Measurements from ENCODE around the gene MLST8.
A peak's percentile ranks its signal among the peaks of the same experiment; 100 is the strongest.

The MLST8 gene

DNA sequence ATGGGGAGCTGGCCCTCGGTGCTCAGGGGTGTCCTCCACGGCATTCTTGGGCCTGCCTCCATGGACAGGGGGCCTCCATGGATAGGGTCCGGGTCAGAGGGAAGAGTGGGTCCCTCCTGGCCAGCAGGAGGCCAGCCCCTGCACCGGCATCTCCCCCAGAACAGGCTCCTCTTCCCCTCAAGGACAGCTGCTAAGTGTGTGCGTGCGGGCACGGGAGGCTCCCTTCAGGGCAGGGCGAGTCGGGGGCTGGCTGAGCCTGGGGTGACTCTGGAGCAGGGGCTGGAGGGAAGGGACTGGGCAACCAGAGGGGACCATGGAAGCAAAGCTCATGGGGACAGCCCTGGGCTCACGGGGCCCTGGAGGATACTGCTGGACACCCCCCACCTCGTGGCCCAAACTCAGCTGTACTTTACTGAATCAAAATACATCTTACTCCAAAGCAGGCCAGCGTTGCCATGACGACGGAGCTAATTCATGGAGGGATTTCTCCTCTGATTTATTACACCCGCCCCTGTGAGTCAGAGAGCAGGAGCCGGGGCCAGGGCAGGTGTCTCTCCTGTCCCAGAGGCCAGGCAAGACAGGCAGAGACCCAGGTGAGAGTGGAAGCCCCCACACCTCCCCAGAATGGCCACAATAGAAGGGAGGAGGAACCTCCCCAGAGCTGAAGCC lies 11.0 kb upstream of the MLST8 start:
- Histone ChIP-seq H3K9ac (ENCODE audit: low read depth, low read length) (no peak overlapping the region; the same call in 1 of the 2 replicates), H3K27ac (ENCODE audit: low read depth, low read length) (no peak overlapping the region), H3K27me3 (ENCODE audit: insufficient read depth, low read length) (peaks cover 40% of the 10 kb centered on the region), H3K9me3 (ENCODE audit: insufficient read depth, low read depth, low read length) (no peaks in the 10 kb centered on the region), H3K4me1 (ENCODE audit: insufficient read depth, low read length) (no peaks in the 10 kb centered on the region), H3K36me3 (ENCODE audit: insufficient read depth, low read length) (no peaks in the 10 kb centered on the region), H3K4me3 (ENCODE audit: low read length) (no peak overlapping the region)
- 78% methylated on average over 16 of the region's 16 CpGs for WGBS

DNA sequence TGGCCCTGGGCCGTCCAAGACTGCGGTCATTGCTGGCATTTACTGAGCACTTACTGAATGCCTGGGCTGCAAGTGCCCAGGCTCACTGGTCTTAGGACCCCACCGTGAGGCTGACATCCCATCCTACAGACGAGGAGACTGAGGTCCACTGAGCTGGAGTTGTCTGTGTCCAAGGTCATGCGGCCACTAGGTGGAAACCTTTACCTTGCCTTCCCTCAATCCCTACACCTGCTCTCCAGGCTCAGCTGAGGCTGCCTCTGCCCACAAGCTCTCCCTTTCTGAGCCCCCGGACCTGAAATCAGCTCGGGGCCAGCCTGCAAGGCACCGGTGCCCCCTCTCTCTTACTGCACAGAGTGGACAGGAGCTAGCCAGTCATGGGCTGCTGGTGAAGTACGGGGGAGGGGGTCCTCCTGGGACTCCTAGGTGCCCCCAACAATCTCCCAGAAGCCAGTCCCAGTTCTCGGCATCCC lies 10.4 kb upstream of the MLST8 start:
- Histone ChIP-seq H3K9me3 (ENCODE audit: insufficient read depth, low read depth, low read length) (no peaks in the 10 kb centered on the region), H3K9ac (ENCODE audit: low read depth, low read length) (no peak overlapping the region), H3K27me3 (ENCODE audit: insufficient read depth, low read length) (peaks cover 43% of the 10 kb centered on the region), H3K4me3 (ENCODE audit: low read length) (peak overlapping the region; percentile 53), H3K27ac (ENCODE audit: low read depth, low read length) (no peak overlapping the region), H3K4me1 (ENCODE audit: insufficient read depth, low read length) (no peaks in the 10 kb centered on the region), H3K36me3 (ENCODE audit: insufficient read depth, low read length) (no peaks in the 10 kb centered on the region)
- WGBS = 15% methylated on average over 9 of the region's 10 CpGs

DNA sequence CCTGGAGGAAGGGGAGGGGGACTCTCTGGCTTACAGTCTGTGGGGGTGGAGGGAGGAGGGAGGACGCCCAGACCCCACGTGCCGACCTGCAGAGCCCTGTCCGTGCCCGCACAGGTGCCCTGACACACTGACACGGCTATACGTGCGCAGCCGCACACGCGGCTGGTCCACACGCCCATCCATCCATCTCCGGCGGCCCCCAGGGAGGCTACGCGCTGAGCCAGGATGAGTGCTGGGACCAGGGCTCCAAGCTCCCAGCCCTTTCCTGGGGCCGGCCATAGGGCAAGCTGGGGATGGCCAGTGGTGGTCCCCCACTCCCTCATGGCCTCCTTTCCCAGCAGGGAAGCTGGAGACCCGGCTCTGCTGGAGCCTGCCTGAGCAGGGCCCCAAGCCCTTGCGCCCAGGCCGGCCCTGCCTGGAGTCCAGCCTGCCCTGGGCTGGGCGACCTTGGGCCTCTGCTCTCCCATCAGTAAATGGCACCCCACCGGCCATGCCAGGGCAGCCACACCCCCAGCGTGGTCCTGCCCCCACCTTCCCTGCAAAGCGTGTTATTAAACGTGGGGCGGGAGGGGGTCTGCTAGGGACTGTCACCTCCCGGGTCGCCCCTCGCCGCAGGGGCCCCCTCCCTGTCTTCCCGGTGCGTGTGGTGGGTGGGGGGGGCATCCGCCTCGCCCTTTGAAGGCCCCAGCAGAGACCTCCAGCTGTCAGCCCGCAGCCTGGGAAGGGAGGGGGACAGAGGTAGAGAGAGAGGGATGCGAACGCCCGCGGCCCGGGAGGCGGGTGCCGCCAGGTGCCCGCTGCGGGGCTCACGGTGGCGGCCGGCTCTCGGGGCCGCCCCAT lies 9.7 kb upstream of the MLST8 start:
- Histone ChIP-seq H3K9ac (ENCODE audit: low read depth, low read length) (no peak overlapping the region), H3K9me3 (ENCODE audit: insufficient read depth, low read depth, low read length) (no peaks in the 10 kb centered on the region), H3K4me1 (ENCODE audit: insufficient read depth, low read length) (no peaks in the 10 kb centered on the region), H3K27ac (ENCODE audit: low read depth, low read length) (no peak overlapping the region), H3K36me3 (ENCODE audit: insufficient read depth, low read length) (no peaks in the 10 kb centered on the region), H3K27me3 (ENCODE audit: insufficient read depth, low read length) (peaks cover 50% of the 10 kb centered on the region), H3K4me3 (ENCODE audit: low read length) (peak overlapping the region; percentile 53)
- WGBS = 3% methylated on average over 47 of the region's 49 CpGs

- no peaks in the 10 kb centered on the region for H3K9me3 ChIP-seq (ENCODE audit: insufficient read depth, low read depth, low read length)
- peaks cover 52% of the 10 kb centered on the region for H3K27me3 ChIP-seq (ENCODE audit: insufficient read depth, low read length)
- H3K27ac ChIP-seq (ENCODE audit: low read depth, low read length) = no peak within 1 kb of the TSS
- peak within 1 kb of the TSS; percentile 53 for H3K4me3 ChIP-seq (ENCODE audit: low read length)
- under 1% methylated on average over 119 of the region's 129 CpGs for WGBS
- no peaks in the 10 kb centered on the region for H3K4me1 ChIP-seq (ENCODE audit: insufficient read depth, low read length)
- no peaks in the 10 kb centered on the region for H3K36me3 ChIP-seq (ENCODE audit: insufficient read depth, low read length)
- no peak within 1 kb of the TSS; the same call in 1 of the 2 replicates for H3K9ac ChIP-seq (ENCODE audit: low read depth, low read length)
These were observed 8.9 kb upstream of the MLST8 start, which contains the start of gene CASKIN1 for GRCh38 chr16:2196162-2196980. Gene CASKIN1 (minus strand): TSS chr16:2196605. CDS start chr16:2196432, 173 bp downstream.

DNA sequence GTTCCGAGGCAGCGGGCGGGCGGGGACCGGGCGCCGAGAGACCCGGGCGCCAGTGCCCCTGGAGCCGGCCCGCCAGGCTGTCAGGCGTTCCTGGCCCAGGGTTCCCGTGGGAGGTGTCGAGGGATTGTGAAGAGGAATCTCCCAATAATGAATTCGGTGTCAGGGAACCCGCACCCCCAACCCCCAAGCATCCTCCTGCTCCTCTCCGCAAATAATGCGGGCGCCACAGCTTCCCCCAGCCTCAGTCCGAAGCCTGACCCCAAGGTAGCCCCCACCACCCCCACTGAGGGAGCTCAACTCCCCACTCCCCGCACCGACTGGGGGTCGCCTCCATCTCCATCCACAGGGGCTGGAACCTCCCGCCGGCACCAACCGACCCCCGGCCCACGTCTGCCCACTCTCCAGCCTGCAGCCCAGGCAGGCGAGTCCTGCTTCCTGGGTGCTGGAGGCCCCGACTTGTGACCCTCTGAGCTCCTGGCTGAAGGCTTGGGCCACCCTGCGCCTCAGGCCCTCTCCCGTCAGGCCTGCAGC lies 8.2 kb upstream of the MLST8 start:
- Histone ChIP-seq H3K4me3 (ENCODE audit: low read length) (peak overlapping the region; percentile 50), H3K27ac (ENCODE audit: low read depth, low read length) (no peak overlapping the region), H3K36me3 (ENCODE audit: insufficient read depth, low read length) (no peaks in the 10 kb centered on the region), H3K27me3 (ENCODE audit: insufficient read depth, low read length) (peaks cover 52% of the 10 kb centered on the region), H3K9me3 (ENCODE audit: insufficient read depth, low read depth, low read length) (no peaks in the 10 kb centered on the region), H3K9ac (ENCODE audit: low read depth, low read length) (no peak overlapping the region; the same call in 1 of the 2 replicates), H3K4me1 (ENCODE audit: insufficient read depth, low read length) (no peaks in the 10 kb centered on the region)
- 23% methylated on average over 31 of the region's 32 CpGs for WGBS

GRCh38 chr16:2197765-2198164 lies 7.5 kb upstream of the MLST8 start:
- no peaks in the 10 kb centered on the region for H3K4me1 ChIP-seq (ENCODE audit: insufficient read depth, low read length)
- H3K27me3 ChIP-seq (ENCODE audit: insufficient read depth, low read length) = peaks cover 52% of the 10 kb centered on the region
- H3K36me3 ChIP-seq (ENCODE audit: insufficient read depth, low read length) = no peaks in the 10 kb centered on the region
- H3K9ac ChIP-seq (ENCODE audit: low read depth, low read length) = no peak overlapping the region
- no peak overlapping the region for H3K4me3 ChIP-seq (ENCODE audit: low read length)
- no peaks in the 10 kb centered on the region for H3K9me3 ChIP-seq (ENCODE audit: insufficient read depth, low read depth, low read length)
- H3K27ac ChIP-seq (ENCODE audit: low read depth, low read length) = no peak overlapping the region
- WGBS = 81% methylated on average over 6 of the region's 6 CpGs

- no peaks in the 10 kb centered on the region for H3K9me3 ChIP-seq (ENCODE audit: insufficient read depth, low read depth, low read length)
- H3K4me1 ChIP-seq (ENCODE audit: insufficient read depth, low read length) = no peaks in the 10 kb centered on the region
- no peak overlapping the region for H3K9ac ChIP-seq (ENCODE audit: low read depth, low read length)
These were observed 7.0 kb upstream of the MLST8 start for GRCh38 chr16:2198283-2198682.

DNA sequence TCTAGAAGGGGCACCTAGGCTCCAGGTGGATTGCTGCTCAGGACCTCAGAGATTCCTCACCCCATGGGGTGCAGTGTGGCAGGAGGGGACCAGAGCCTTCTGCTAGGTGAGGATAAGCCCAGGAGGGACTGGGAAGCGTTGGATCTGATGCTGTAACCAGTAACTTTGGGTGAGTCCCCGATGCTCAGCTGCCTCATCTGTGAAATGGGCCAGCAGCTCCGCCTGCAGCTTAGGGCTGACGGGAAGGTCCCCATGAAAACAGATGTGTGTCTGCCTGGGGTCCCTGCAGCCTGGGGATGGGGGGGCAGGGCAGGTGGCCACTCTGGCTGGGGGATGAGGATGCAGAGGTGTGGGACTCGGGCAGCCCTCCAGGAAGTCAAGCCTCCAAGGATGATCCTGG lies 6.2 kb upstream of the MLST8 start:
- no peak overlapping the region for H3K4me3 ChIP-seq (ENCODE audit: low read length)
- H3K4me1 ChIP-seq (ENCODE audit: insufficient read depth, low read length) = no peaks in the 10 kb centered on the region
- H3K27ac ChIP-seq (ENCODE audit: low read depth, low read length) = no peak overlapping the region
- no peaks in the 10 kb centered on the region for H3K36me3 ChIP-seq (ENCODE audit: insufficient read depth, low read length)
- no peaks in the 10 kb centered on the region for H3K9me3 ChIP-seq (ENCODE audit: insufficient read depth, low read depth, low read length)
- 78% methylated on average over 5 of the region's 5 CpGs for WGBS
- H3K9ac ChIP-seq (ENCODE audit: low read depth, low read length) = no peak overlapping the region
- H3K27me3 ChIP-seq (ENCODE audit: insufficient read depth, low read length) = peaks cover 52% of the 10 kb centered on the region

More at GRCh38 chr16:2198283-2198682, 7.0 kb upstream of the MLST8 start:
- H3K27ac ChIP-seq (ENCODE audit: low read depth, low read length) = no peak overlapping the region
- peaks cover 52% of the 10 kb centered on the region for H3K27me3 ChIP-seq (ENCODE audit: insufficient read depth, low read length)
- no peaks in the 10 kb centered on the region for H3K36me3 ChIP-seq (ENCODE audit: insufficient read depth, low read length)
- no peak overlapping the region for H3K4me3 ChIP-seq (ENCODE audit: low read length)
- WGBS = 70% methylated on average over 4 of the region's 4 CpGs

DNA sequence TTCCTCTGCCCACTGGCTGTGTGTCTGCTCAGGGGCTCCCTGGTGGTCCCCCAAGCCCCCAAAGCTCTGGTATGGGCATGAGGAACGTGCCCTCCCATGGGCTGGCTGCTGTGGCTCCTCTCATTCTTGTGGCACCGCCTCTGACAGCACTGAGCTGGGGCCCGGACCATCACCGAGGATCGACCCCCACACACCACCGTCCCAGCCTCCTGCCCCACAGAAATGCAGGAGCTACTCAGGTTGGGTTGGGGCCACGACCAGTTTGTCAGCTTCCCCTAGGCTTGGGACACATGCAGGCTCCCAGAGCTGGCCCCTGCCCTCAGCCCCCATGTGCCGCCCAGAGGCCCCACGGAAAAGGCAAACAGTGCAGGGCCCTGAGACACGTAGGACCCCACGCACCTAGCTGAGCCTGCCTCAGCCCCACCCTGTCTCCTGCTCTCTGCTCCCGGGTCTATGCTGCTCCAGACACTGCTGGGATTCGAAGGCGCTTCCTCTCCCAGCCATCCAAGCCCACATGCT lies 5.6 kb upstream of the MLST8 start:
- 76% methylated on average over 14 of the region's 14 CpGs for WGBS
- Histone ChIP-seq H3K4me3 (ENCODE audit: low read length) (no peak overlapping the region), H3K9ac (ENCODE audit: low read depth, low read length) (no peak overlapping the region), H3K4me1 (ENCODE audit: insufficient read depth, low read length) (0 out of 2 replicates have a peak, but pooled peaks cover 2% of the 10 kb centered on the region), H3K36me3 (ENCODE audit: insufficient read depth, low read length) (no peaks in the 10 kb centered on the region), H3K9me3 (ENCODE audit: insufficient read depth, low read depth, low read length) (no peaks in the 10 kb centered on the region), H3K27ac (ENCODE audit: low read depth, low read length) (no peak overlapping the region), H3K27me3 (ENCODE audit: insufficient read depth, low read length) (peaks cover 50% of the 10 kb centered on the region)

DNA sequence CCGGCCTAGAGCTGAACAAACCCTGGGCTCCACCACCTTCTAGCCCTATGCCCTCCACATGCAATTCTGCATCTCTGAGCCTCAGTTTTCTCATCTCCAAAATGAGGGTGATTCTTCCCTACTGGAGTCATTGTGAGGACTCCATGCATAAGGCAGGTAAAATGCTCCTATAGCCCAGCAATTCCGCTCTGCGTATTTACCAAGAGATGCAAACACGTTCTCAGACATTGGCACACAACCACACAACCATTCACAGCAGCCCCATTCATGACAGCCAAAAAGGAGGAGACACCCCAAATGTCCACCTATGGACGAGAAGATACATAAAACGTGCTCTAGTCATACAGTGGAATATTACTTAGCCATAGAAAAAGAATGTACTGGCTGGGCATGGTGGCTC lies 4.9 kb upstream of the MLST8 start:
- no peaks in the 10 kb centered on the region for H3K9me3 ChIP-seq (ENCODE audit: insufficient read depth, low read depth, low read length)
- H3K36me3 ChIP-seq (ENCODE audit: insufficient read depth, low read length) = no peaks in the 10 kb centered on the region
- H3K4me3 ChIP-seq (ENCODE audit: low read length) = no peak overlapping the region
- H3K4me1 ChIP-seq (ENCODE audit: insufficient read depth, low read length) = 0 out of 2 replicates have a peak, but pooled peaks cover 4% of the 10 kb centered on the region
- H3K27me3 ChIP-seq (ENCODE audit: insufficient read depth, low read length) = peaks cover 44% of the 10 kb centered on the region
- H3K9ac ChIP-seq (ENCODE audit: low read depth, low read length) = no peak overlapping the region
- WGBS = 86% methylated on average over 6 of the region's 6 CpGs
- H3K27ac ChIP-seq (ENCODE audit: low read depth, low read length) = no peak overlapping the region
